NCI-H748 treated with DMSO at 0.1 percent for 48 hours (cell line): ENCODE data around the gene TMPRSS11F.

ENCODE experiments used
- DNase-seq: peaks from one replicate; lab custom pipeline; 2025; lab: John Stamatoyannopoulos, UW

The TMPRSS11F gene

GRCh38 chr4:68077301-68077700, 52.4 kb downstream of the TMPRSS11F start:
- no peak for DNase-seq

DNA sequence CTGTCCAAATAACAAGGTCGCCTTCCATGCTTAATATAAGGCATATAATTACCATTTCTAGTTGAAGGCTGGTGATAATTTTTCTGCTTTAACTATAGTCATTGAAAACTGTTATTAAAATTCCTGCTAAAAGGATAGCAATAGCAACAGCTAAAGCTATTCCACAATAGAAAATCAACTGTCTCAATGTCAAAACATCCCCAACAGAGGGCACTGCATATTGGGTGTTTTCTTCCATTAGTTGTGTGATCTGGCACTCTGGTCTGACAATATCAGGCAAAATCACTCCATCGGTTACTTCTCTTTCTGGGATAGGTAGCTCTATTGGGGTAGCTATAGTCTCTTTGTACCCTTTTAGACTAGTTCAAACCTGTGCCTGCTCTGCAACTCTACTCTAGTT, 53.5 kb downstream of the TMPRSS11F start:
- DNase-seq = no peak

- no peak for DNase-seq
These were observed 55.3 kb downstream of the TMPRSS11F start for GRCh38 chr4:68074397-68074796.

- no peak for DNase-seq
These were observed 59.4 kb downstream of the TMPRSS11F start for GRCh38 chr4:68070302-68070701.

- DNase-seq = no peak
These were observed 67.2 kb downstream of the TMPRSS11F start for GRCh38 chr4:68062501-68062900.

GRCh38 chr4:68038272-68038671, 91.4 kb downstream of the TMPRSS11F start:
- DNase-seq = no peak

GRCh38 chr4:68021185-68021584, 108.5 kb downstream of the TMPRSS11F start:
- DNase-seq = no peak

GRCh38 chr4:68011684-68012083, 118.0 kb downstream of the TMPRSS11F start:
- no peak for DNase-seq
